Pancreas (tissue), 10 donors: ENCODE results near the gene OR2AG2. TPM values are rescaled to one million over a fixed set of nuclear protein-coding genes. Genes with fewer than 3 reads are reported as not detected.
A peak's percentile ranks its signal among the peaks of the same experiment; 100 is the strongest.
"Not testable (repeated sequence)": the region's sequence is repeated elsewhere in the genome, so short reads cannot be mapped to it uniquely, and the experiment has no call there.

Experiments
- ATAC-seq, 4 donors: fragments of 200-7000 bp; cut with Tn5 transposase; one replicate each; pipeline versions ENCODE4 v1.8.0 to v1.9.1; 2020; ENCODE audit warnings: mild to moderate bottlenecking in 4 of 4, moderate library complexity in 4 of 4
- DNase-seq, 6 donors: peaks; one replicate each; pipeline ENCODE4 v3.0.0-alpha.2; 2020
- FAIRE-seq: peaks from 2 replicates; lab custom pipeline; 2012; peaks lifted over from hg19 to GRCh38; lab: Jason Lieb, UNC
- H3K27ac ChIP-seq, 4 donors: fragments of 200-600 bp; sonication (generic); 1 replicate in 3 of 4; 2 replicates in 1 of 4; pipeline versions ENCODE4 v1.5.0 to v1.8.0; 2020
- H3K27me3 ChIP-seq, 4 donors: fragments of 200-600 bp; one replicate each; pipeline ENCODE4 v1.8.0; 2021
- H3K36me3 ChIP-seq, 3 donors: fragments of 200-600 bp; sonication (generic) in 1 of 3; one replicate each; pipeline versions ENCODE4 v1.5.0 to v1.8.0; 2020 to 2021
- H3K4me1 ChIP-seq, 3 donors: fragments of 200-600 bp; one replicate each; pipeline ENCODE4 v1.8.0; 2021
- H3K4me3 ChIP-seq, 4 donors: fragments of 200-600 bp; sonication (generic) in 2 of 4; one replicate each; pipeline versions ENCODE4 v1.5.0 to v1.8.0; 2020 to 2021
- H3K9me3 ChIP-seq, 4 donors: fragments of 200-600 bp; one replicate each; pipeline ENCODE4 v1.8.0; 2021
- WGBS, 2 donors: extraction: QIAGEN DNeasy Blood & Tissue Kit; methylation state at CpG; one replicate each; pipeline ENCODE4 v1.1.7; 2013; 5-methylcytosine and 5-hydroxymethylcytosine counted together
- intact Hi-C, 3 donors: fragments of 100-400 bp; cut with DNase I; formaldehyde crosslinking; loops; one replicate each; pipeline versions ENCODE4 v1.11.1 to v1.14.2; 2022
- polyA plus RNA-seq, 2 donors: library from polyadenylated mRNA; stranded (reverse); fragments of 200-250 nt; gene quantifications; one replicate each; pipeline ENCODE4 v1.2.3, GENCODE V29; 2013
- total RNA-seq, 6 donors: library from RNA; stranded (reverse); fragmentation: NEBNext Ultra II Directional in 4 of 6; extraction: Animal tissue kit (Norgen Biotek cat#: 25700) in 4 of 6; gene quantifications; one replicate each; pipeline versions ENCODE4 v1.2.1 to v1.2.4, GENCODE V29; 2021 to 2023
- TF ChIP-seq, protein P1 (sequence below), 4 donors: fragments of 200-600 bp; sonication (generic) in 3 of 4; IDR thresholded peaks; one replicate each; pipeline versions ENCODE4 v1.5.0 to v1.8.0; 2021; ENCODE audit warnings: antibody characterized with exemption in 4 of 4
- donor health status: healthy with polysubstance abuse.
- donor health status: DM: no; HTN: no; CAD: no; lungs with moderate emphysema.
- donor health status: DM: no; HTN: no; CAD: no.
- donor health status: control.
- donor health status: control.
- donor health status: Bipolar disorder and iron deficiency.
- donor health status: DM: yes; HTN: yes; CAD: no.
- donor health status: DM: no; HTN: no; CAD: no.
- donor health status: DM: no; HTN: no; CAD: no.
- donor health status: DM: yes; HTN: yes; CAD: no.

OR2AG2 gene
- total and polyA plus RNA-seq, 8 donors: 0.08 to 0.17 (median 0.12) TPM; not detected in 3

DNA sequence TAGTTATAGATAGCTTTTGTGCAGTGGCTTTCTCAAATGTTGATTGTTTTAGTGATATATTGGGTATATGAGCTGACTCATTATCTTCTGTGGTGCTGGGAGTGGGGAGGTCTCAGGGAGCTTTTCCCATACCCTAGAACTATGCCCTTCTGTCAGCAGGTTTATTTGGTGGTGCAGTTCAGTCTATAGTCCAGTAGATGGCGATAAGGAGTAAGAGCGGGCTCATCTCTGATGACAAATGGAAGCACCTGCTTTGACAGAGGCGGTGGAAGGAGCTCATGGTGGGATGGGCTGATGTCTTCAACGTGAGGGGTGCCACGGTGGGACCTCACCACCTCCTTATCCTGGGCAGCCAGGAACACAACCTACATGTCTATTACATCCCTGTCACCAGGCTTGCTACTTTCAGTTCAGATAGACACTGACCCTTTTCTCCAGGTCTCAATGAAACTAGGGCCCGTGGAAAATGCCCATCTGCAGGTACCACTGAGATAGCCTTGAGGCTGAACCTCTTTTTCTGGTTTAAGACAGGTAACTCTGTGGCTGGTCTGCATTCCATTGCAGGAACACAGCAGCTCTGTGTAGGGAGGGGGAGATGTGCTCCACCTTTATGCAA, 40.7 kb upstream of the OR2AG2 start:
- Histone ChIP-seq H3K4me1 (no peaks in the 10 kb centered on the region), H3K27me3 (no peaks in the 10 kb centered on the region), H3K27ac (no peak overlapping the region), H3K9me3 (no peaks in the 10 kb centered on the region), H3K4me3 (no peak overlapping the region), H3K36me3 (no peaks in the 10 kb centered on the region)
- intact Hi-C loops: no loop called here
- TF ChIP-seq, protein P1, sequence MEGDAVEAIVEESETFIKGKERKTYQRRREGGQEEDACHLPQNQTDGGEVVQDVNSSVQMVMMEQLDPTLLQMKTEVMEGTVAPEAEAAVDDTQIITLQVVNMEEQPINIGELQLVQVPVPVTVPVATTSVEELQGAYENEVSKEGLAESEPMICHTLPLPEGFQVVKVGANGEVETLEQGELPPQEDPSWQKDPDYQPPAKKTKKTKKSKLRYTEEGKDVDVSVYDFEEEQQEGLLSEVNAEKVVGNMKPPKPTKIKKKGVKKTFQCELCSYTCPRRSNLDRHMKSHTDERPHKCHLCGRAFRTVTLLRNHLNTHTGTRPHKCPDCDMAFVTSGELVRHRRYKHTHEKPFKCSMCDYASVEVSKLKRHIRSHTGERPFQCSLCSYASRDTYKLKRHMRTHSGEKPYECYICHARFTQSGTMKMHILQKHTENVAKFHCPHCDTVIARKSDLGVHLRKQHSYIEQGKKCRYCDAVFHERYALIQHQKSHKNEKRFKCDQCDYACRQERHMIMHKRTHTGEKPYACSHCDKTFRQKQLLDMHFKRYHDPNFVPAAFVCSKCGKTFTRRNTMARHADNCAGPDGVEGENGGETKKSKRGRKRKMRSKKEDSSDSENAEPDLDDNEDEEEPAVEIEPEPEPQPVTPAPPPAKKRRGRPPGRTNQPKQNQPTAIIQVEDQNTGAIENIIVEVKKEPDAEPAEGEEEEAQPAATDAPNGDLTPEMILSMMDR (IDR thresholded peaks at IDR 0.05): peak; percentile 75 to 90 (median 82)
- no peak for FAIRE-seq
- 10 to 12% methylated on average over 6 of the region's 6 CpGs for WGBS, 2 donors
- peak in 1 of 6 donors; percentile 20 for DNase-seq
- ATAC-seq: peak; percentile 64 to 84 (median 70)

DNA sequence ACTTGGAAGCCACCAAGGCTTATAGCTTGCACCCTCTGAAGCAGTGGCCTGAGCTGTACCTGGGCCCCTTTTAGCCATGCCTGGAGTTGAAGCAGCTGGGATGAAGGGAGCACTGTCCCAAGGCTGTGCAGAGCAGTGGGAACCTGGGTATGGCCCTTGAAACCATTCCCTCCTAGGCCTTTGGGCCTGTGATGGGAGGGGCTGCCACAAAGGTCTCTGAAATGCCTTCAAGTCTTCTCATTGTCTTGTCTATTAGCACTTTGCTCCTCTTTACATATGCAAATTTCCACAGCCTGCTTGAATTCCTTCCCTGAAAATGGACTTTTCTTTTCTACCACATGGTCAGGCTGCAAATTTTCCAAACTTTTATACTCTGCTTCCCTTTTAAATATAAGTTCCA, 29.3 kb upstream of the OR2AG2 start:
- intact Hi-C loops, H3K4me3 ChIP-seq, FAIRE-seq, H3K4me1 ChIP-seq, H3K27ac ChIP-seq, H3K9me3 ChIP-seq, DNase-seq, ATAC-seq, H3K36me3 ChIP-seq, H3K27me3 ChIP-seq: not testable (repeated sequence)

DNA sequence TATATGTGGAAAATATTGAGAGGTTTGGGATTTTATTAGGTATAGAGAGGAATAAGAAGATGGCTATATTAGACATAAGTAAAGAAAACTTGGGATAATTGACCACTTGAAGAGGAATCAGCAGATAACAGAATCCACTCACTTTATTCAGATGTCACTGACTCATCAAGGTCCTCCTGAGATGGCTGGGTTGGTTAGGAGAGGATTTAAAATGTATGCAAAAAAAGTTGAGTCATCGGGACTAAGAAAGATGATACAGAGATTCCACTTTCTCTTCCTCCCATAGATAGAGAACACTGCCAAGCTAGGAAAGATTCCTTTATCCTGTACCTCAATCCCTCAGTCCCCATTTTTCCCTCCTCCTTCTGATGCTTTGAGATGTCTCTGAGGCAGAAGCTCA, 27.6 kb upstream of the OR2AG2 start, which contains the start of gene OR6A2:
OR6A2 (minus strand) TSS at position 288 of the 400 bp plus-strand sequence. CDS start 3,981 bp downstream, outside the sequence.
- no peak for ATAC-seq
- Histone ChIP-seq H3K27me3 (no peaks in the 10 kb centered on the region), H3K27ac (no peak within 1 kb of the TSS), H3K9me3 (no peaks in the 10 kb centered on the region), H3K36me3 (no peaks in the 10 kb centered on the region), H3K4me3 (no peak within 1 kb of the TSS), H3K4me1 (no peaks in the 10 kb centered on the region)
- TF ChIP-seq, protein P1 (IDR thresholded peaks at IDR 0.05): no peak
- 75 to 77% methylated on average over 1 of the region's 1 CpG for WGBS, 2 donors
- no peak for DNase-seq
- intact Hi-C loops: no loop called here
- FAIRE-seq: no peak

DNA sequence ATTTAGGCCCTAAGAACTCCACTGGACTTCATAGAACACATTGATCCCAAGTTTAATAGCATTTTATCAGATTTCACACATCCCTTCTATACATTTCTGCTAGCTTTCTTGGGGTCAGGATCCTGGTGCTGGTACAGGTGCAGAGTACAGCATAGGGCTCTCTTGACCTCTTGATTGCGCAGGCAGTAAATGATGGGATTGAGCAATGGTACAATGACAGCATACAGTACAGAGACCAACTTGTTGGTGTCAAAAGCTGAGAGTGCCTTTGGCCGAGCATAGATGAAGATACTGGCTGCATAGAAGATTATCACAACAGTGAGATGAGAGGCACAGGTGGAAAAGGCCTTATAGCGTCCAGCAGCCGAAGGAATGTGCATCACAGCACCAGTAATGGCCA, 22.9 kb upstream of the OR2AG2 start:
- Histone ChIP-seq H3K4me3 (no peak overlapping the region), H3K4me1 (no peaks in the 10 kb centered on the region), H3K27me3 (no peaks in the 10 kb centered on the region), H3K27ac (no peak overlapping the region), H3K9me3 (no peaks in the 10 kb centered on the region), H3K36me3 (no peaks in the 10 kb centered on the region)
- no peak for ATAC-seq
- TF ChIP-seq, protein P1 (IDR thresholded peaks at IDR 0.05): no peak
- WGBS, 2 donors: 75 to 78% methylated on average over 4 of the region's 4 CpGs
- FAIRE-seq: no peak
- no peak for DNase-seq
- intact Hi-C loops: no loop called here

DNA sequence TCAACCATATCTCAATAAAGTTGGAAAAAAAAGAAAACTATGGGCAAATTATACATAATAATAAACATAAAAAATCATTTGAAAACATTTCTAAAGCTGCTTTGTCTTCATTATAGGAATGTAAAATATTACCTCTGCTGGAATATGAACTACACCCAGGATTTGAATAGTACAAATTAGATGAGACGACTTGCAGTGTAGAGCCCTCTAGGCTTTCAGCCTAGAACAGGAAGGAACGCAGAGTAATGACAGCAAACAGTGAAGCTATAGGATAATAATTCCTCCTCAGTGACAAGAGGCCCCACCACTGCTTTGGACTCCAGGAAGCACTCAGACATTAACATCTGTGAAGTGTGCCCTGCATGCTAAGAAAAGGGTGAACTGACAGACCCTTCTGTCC, 18.8 kb upstream of the OR2AG2 start:
- Histone ChIP-seq H3K9me3 (no peaks in the 10 kb centered on the region), H3K27ac (no peak overlapping the region), H3K27me3 (peaks cover 0 to 4% (median 0%) of the 10 kb centered on the region in 4 donors), H3K4me3 (no peak overlapping the region), H3K4me1 (no peaks in the 10 kb centered on the region), H3K36me3 (no peaks in the 10 kb centered on the region)
- intact Hi-C loops: no loop called here
- ATAC-seq (no peak), DNase-seq (no peak), FAIRE-seq (no peak)
- 64 to 71% methylated on average over 2 of the region's 2 CpGs for WGBS, 2 donors
- TF ChIP-seq, protein P1 (IDR thresholded peaks at IDR 0.05): no peak
